CD4-positive, alpha-beta T cell treated with Interleukin-10 for 1 hour (primary cell): ENCODE data around the gene BCR.

Experiments
- DNase-seq: peaks from one replicate; pipeline ENCODE4 v3.0.0-alpha.2; 2020

Gene BCR

DNA sequence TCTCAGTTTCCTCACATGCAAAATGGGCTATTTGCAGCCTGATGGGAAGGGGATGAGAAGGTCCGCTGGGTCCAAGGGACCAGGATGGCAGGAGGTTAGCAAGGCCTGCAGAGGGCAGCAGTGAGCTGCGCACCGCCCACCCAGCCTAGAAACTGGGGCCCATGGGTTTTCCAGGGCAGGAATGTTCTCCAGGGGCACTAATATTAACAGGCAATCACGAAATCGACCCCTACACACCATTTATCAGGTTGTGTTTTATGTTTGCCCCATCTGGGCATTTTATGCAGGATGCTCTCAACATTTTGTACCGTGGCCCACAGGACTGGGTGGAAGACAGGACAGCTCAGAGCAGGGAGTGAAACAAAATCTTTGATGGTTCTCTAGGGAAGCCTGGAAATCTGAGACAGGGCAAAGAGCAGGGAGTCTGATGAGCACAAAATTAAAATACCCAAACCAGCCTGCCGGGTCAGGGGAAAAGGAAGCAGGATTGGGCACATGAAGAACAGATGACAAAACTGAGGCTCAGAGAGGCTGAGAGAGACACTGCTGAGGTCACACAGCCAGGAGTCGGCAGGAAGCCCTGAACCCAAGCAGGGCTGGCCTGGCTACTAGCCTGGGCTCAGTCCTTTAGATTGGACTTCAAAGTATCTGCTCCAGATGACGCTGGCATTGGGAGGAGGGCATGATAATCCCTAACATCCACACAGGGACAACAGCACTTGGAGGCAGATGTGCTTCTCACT lies 1.6 kb upstream of the BCR start:
- peak; percentile 66 for DNase-seq

DNA sequence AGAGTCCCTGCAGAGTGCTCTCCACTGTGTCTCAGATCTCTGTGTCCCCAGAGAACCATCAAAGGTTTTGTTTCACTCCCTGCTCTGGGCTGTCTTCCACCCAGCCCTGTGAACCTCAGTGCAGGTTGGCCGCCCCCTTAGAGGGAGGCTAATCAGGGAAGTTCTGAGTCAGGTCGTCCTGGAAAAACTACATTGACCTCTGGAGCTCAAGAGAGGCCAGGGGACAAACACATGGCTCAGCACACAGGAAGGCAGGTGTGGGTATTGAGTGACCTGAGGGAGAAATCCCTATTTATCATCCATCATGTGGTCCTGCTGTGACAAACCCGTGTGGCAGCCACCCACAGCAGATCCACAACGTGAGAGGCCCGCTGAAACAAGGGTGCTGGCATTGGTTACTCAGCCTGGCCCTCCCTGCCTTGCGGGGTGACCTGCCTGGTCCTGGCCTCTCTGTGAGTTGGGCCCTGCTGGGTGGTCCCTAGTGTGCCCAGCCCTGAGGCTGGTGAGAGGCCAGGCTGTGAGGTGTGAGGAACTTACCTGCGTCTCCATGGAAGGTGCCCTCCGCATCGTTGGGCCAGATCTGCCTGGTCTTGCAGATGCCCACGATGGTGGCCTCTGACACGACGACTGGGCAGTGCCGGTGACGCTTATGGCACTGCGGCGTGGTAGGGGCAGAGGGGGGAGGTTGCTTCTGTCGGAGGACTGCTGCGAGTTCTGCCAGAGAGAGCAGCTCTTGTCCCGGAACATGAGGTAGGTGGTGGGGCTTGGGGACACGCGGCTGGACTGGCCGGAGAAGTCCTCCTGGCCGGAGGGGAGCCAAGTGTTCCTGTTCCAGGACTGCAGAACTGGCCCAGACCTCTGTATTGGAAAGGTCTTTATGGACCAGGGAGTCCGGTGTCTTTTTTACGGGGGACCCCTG lies 669 bp upstream of the BCR start:
- no peak for DNase-seq

GRCh38 chr22:23180893-23181720 lies 798 bp downstream of the BCR start:
- DNase-seq = peak; percentile 34

- DNase-seq = no peak
Observed at GRCh38 chr22:23181721-23182308, 1.5 kb downstream of the BCR start.

GRCh38 chr22:23182309-23183060 lies 2.2 kb downstream of the BCR start:
- peak; percentile 59 for DNase-seq

DNA sequence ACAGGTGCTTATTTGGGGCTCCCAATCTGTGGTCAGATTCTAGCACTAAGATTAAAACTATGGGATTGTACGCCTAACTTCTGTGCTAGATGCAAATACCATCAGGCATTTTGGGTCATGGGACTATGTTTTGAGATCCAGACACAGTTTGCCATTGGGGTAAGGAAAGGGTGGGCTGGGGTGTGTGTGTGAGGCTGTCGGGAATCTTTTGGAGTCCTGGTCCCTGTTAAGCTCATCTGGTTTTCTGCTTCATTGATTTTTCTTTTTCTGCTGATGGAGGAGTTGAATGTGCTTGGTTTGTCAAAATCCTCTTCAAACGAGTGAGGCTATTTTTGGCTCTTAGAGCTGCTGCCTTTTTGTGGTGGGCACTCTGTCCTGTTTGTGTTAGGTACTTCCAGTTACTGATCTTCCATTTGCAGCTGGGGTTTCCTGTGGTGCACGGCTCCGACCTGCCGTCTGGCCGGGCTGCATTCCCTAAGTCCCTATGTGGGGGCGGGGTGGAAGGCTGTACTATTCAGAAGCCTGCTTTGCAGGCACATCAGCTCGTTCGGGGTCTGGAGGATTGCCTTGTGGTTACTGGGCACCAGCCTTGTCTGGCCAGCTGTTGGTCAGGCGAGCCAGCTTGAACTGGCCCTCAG lies 2.9 kb downstream of the BCR start:
- no peak for DNase-seq

- no peak for DNase-seq
Observed at GRCh38 chr22:23184100-23184763, 3.9 kb downstream of the BCR start.

GRCh38 chr22:23184764-23185113 lies 4.4 kb downstream of the BCR start:
- no peak for DNase-seq

DNA sequence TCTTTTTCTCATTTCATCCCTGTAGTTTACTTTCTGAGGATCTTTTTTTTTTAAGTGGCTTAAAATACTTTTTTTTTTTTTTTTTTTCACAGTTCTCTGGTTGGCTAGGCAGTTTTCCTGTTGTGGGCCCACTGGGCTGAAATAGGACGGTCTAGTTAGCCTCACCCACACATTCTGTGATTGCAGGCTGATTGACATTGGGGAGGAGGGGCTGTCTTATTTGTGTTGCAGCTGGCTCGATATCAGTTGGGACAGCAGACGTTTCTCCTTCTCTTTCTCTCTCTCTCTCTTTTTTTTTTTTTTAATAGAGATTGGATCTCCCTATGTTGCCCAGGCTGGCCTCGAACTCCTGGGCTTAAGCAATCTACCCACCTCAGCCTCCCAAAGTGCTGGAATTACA lies 6.9 kb downstream of the BCR start:
- DNase-seq = no peak

- DNase-seq = no peak
Observed at GRCh38 chr22:23187871-23188700, 7.8 kb downstream of the BCR start.

- no peak for DNase-seq
Observed at GRCh38 chr22:23190526-23190925, 10.2 kb downstream of the BCR start.

DNA sequence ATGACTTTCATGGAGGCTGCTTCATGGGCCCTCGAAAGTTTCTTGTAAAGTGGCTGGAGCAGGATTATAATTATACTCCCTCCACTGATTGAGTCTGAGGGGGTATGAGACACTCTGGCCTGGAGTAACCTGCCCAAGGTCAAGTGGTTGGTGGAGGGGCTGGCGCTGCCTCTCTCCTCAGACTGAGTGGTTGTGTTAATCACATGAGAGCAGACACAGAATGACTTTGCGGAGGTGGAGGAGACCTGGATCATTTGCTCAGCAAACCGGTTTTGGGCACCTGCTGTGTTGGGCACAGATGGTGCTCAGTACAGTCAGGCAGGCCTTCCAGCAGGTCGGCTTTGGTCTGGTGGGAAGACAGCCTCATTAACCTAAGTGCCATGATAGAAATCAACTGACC lies 11.8 kb downstream of the BCR start:
- DNase-seq = no peak

GRCh38 chr22:23192558-23192957 lies 12.2 kb downstream of the BCR start:
- DNase-seq = no peak

- DNase-seq = no peak
Observed at GRCh38 chr22:23193196-23193827, 13.0 kb downstream of the BCR start.

- DNase-seq = no peak
Observed at GRCh38 chr22:23193882-23194281, 13.6 kb downstream of the BCR start.

- no peak for DNase-seq
Observed at GRCh38 chr22:23196165-23196564, 15.9 kb downstream of the BCR start.

- DNase-seq = no peak
Observed at GRCh38 chr22:23197836-23198235, 17.5 kb downstream of the BCR start.

DNA sequence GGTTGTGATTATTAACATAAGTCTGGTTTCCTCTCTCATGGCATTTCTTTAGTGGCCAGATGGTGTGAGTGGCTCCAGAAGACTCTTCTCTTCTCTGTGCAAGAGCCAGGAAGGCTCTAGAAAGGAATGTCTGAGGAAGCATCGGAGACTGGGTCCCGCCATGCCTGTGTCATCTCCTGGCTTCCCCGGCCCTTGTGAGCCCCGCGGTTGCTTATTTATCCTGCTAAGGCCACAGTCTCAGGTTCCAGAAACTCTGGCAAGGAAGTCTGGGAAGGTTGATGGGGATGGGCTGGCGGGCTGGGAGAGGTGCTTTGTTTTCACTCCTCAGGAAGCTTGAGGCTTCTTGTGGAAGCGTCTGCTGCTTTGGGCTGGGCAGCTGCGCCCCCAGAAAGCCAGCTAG lies 18.9 kb downstream of the BCR start:
- no peak for DNase-seq

- no peak for DNase-seq
Observed at GRCh38 chr22:23200898-23201297, 20.6 kb downstream of the BCR start.
